ENCODE results near the gene PRR5L.
"Not testable (repeated sequence)": the region's sequence is repeated elsewhere in the genome, so short reads cannot be mapped to it uniquely, and the experiment has no call there.

The PRR5L gene

GRCh38 chr11:36508743-36509142 lies 212.7 kb downstream of the PRR5L start:
- DNase-seq = no peak

GRCh38 chr11:36509201-36509639 lies 213.1 kb downstream of the PRR5L start:
- peak in 2 of 14 donors; percentile 48 to 51 for DNase-seq

GRCh38 chr11:36509694-36510593 lies 213.9 kb downstream of the PRR5L start, which contains the start of gene TRAF6:
TRAF6 (minus strand) TSS chr11:36510272; CDS start chr11:36501515, 8,757 bp downstream.
- peak in 13 of 14 donors; percentile 30 to 89 (median 76) for DNase-seq

- DNase-seq = peak in 1 of 14 donors; percentile 23
Measured at GRCh38 chr11:36510594-36510942, 214.5 kb downstream of the PRR5L start.

- not testable (repeated sequence) for DNase-seq
Measured at GRCh38 chr11:36511062-36511461, 215.0 kb downstream of the PRR5L start.

- DNase-seq = no peak
Measured at GRCh38 chr11:36512016-36512415, 215.9 kb downstream of the PRR5L start.

- no peak for DNase-seq
Measured at GRCh38 chr11:36513965-36514364, 217.9 kb downstream of the PRR5L start.

Measured in C1 segment of cervical spinal cord (tissue), 14 donors.